GM12891 (cell line): Measurements from ENCODE around the gene SERPINB12.

Experiments used
- DNase-seq: peaks from one replicate; pipeline ENCODE4 v3.0.0; 2011; ENCODE audit warnings: low spot score; ENCODE audit not compliant: insufficient read length
- FAIRE-seq: peaks from 2 replicates; lab custom pipeline; 2011; peaks lifted over from hg19 to GRCh38; lab: Jason Lieb, UNC
- PAX5 ChIP-seq: IDR thresholded peaks from 2 replicates; pipeline ENCODE4 v1.6.1; 2011; ENCODE audit warnings: low read length, moderate library complexity, mild to moderate bottlenecking; ENCODE audit not compliant: insufficient read depth, severe bottlenecking
- POLR2A ChIP-seq: IDR thresholded peaks from 2 replicates; pipeline ENCODE4 v1.6.1; 2011; ENCODE audit warnings: low read depth, low read length, control low read depth
- POLR2AphosphoS5 ChIP-seq: IDR thresholded peaks from 2 replicates; pipeline ENCODE4 v1.6.1; 2011; ENCODE audit warnings: low read depth, low read length, control low read depth
- POU2F2 ChIP-seq: IDR thresholded peaks from 2 replicates; pipeline ENCODE4 v1.6.1; 2011; ENCODE audit warnings: low read depth, mild to moderate bottlenecking, control low read depth, low read length, moderate library complexity
- SPI1 ChIP-seq: IDR thresholded peaks from 2 replicates; pipeline ENCODE4 v1.6.1; 2011; ENCODE audit warnings: low read depth, low read length, control low read depth
- TAF1 ChIP-seq: IDR thresholded peaks from 2 replicates; pipeline ENCODE4 v1.6.1; 2011; ENCODE audit warnings: low read depth, low read length, control low read depth

Gene SERPINB12

DNA sequence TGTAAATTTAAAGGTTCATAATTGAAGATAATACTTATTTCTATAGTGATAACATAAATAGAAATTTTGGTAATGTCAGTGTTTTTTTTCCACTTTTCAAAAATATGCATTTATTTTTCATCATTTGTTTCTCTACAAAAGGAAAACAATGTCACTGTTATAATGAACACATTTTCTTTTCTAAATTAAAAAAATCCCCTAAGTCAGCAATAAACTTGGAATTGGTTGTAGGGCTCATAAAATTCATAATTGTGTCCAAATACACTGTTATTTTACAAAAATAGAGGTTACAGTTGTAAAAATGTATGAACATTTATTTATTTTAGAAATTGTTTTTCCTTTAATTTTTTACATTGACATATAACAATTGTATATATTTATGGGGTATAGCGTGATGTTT lies 26.4 kb upstream of the SERPINB12 start:
- TF ChIP-seq POLR2AphosphoS5: no peak
- no peak for TF ChIP-seq PAX5
- TF ChIP-seq POLR2A: no peak
- no peak for TF ChIP-seq POU2F2
- no peak for TF ChIP-seq TAF1
- TF ChIP-seq SPI1: no peak
- FAIRE-seq: no peak
- DNase-seq: no peak

DNA sequence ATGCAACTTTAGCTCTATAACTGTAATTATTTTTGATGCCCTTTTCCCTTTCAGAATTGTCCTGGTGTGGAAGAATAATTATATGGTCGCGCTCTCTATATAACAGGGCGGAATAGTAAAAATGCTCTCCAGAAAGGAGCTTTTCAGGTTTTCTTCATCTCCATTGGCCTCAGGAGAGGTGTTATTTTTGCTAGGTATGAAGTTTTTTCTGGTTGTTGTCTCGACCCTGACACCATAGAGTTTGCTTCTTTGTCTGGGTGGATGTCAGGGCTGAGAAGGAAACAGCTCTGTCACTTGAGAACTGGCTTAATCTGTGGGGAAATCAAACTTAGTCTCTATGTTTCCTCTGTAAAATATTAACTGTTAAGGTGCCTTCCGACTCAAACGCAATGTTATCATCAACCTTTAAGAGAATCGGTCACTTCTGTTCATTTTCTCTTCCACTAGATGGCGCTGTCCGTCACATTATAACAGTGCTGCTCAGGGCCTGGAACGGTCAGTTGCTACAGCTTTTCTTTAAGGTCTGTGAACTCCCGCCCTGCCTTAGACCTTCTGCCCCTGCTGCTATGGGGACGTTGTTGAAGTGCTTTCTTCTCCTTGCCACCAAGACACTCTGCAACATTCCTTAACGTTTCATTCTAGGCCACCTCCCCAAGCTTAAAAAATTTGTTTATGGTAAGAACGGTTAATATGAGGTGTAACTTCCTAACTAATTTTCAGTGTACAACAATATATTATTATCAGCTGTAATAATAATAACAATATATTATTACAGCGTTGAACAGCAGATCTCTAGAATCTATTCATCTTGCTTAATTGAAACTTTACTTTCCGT lies 23.8 kb upstream of the SERPINB12 start:
- DNase-seq (no peak), FAIRE-seq (peak; percentile 95)
- TF ChIP-seq SPI1: no peak
- no peak for TF ChIP-seq PAX5
- no peak for TF ChIP-seq POU2F2
- no peak for TF ChIP-seq POLR2A
- no peak for TF ChIP-seq POLR2AphosphoS5
- TF ChIP-seq TAF1: no peak

- FAIRE-seq (no peak), DNase-seq (no peak)
Measured at GRCh38 chr18:63520053-63520685, 22.0 kb upstream of the SERPINB12 start.

GRCh38 chr18:63523660-63524059 lies 18.5 kb upstream of the SERPINB12 start:
- FAIRE-seq: peak; percentile 16
- DNase-seq: no peak

More at GRCh38 chr18:63520053-63520685, 22.0 kb upstream of the SERPINB12 start:
- TF ChIP-seq SPI1: no peak
- TF ChIP-seq POLR2AphosphoS5: no peak
- TF ChIP-seq PAX5: no peak
- TF ChIP-seq POLR2A: no peak
- no peak for TF ChIP-seq POU2F2
- no peak for TF ChIP-seq TAF1

GRCh38 chr18:63527251-63527650 lies 14.9 kb upstream of the SERPINB12 start:
- DNase-seq: no peak
- FAIRE-seq: no peak
- no peak for TF ChIP-seq PAX5

More at GRCh38 chr18:63523660-63524059, 18.5 kb upstream of the SERPINB12 start:
- no peak for TF ChIP-seq POLR2A
- no peak for TF ChIP-seq TAF1
- TF ChIP-seq POLR2AphosphoS5: no peak
- TF ChIP-seq SPI1: no peak
- TF ChIP-seq POU2F2: no peak
- TF ChIP-seq PAX5: peak; percentile 52

GRCh38 chr18:63528863-63529492 lies 13.2 kb upstream of the SERPINB12 start:
- TF ChIP-seq POLR2AphosphoS5 (no peak), POU2F2 (no peak), SPI1 (no peak), PAX5 (no peak), TAF1 (no peak), POLR2A (no peak)
- FAIRE-seq (no peak), DNase-seq (no peak)

- TF ChIP-seq POLR2A (no peak), SPI1 (peak; percentile 46)
- DNase-seq (no peak), FAIRE-seq (no peak)
Measured at GRCh38 chr18:63532471-63532870, 9.7 kb upstream of the SERPINB12 start.

DNA sequence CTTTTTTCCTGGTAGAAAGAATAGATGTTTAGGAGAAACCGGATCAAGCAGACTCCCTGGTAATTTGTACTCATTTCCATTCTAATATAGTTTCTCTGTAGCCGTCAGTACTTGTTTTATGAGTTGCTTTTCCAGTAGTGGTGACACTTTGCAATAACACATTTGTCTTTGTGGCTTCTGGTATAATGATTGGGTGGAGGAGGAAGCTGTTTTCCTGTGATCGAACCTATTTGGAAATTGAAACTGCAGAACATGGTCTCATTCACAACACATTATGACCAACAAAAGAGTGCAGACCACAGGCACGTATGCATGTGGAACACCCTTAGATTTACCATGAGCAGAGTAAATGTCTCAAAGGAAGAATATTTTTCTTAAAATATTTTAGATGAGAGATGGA lies 7.6 kb upstream of the SERPINB12 start:
- TF ChIP-seq TAF1: no peak
- no peak for TF ChIP-seq SPI1
- no peak for TF ChIP-seq POU2F2
- TF ChIP-seq PAX5: no peak
- no peak for TF ChIP-seq POLR2AphosphoS5
- no peak for TF ChIP-seq POLR2A
- no peak for DNase-seq
- FAIRE-seq: peak; percentile 60

DNA sequence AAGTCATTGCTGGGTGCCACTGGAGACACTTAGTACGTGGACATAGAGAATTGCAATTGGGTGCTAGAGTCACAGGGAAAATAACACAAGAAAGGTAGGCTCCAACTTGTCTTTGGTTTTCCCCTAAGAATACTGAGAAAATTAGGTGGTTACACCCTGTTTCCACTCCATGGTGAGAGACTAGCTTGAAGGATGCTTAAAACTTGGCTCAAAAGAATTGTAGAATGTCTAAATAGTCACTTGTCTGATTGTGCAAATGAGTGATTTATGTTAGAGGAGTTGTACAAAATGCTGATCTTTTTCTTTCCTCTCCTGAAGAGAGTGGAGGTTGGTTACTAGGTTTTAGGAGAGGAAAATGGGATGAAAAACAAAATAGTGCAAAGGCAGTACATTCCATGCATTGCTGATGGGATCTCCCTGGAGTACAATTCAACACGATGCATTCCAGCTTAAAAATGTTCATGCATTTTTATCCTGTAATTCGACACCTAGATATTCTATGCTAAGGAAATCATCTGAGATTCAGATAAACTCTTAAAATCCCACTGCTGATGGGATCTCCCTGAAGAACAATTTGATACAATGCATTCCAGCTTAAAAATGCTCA lies 2.2 kb upstream of the SERPINB12 start:
- FAIRE-seq (no peak), DNase-seq (no peak)
- TF ChIP-seq PAX5 (no peak), POU2F2 (no peak), TAF1 (no peak), SPI1 (no peak), POLR2AphosphoS5 (no peak), POLR2A (no peak)
